GM20000 (cell line): ENCODE data around the gene SLC26A8.

Source experiments
- DNase-seq: peaks from one replicate; pipeline ENCODE4 v3.0.0; 2012; ENCODE audit warnings: low spot score
- TF ChIP-seq, protein P1 (sequence below): IDR thresholded peaks from 2 replicates; pipeline ENCODE4 v1.5.1; 2012; ENCODE audit warnings: mild to moderate bottlenecking, control low read depth; ENCODE audit errors: extremely low read depth, missing control alignments

The SLC26A8 gene

GRCh38 chr6:36063318-36064060 lies 39.0 kb upstream of the SLC26A8 start:
- DNase-seq, result no peak
- TF ChIP-seq, protein P1, sequence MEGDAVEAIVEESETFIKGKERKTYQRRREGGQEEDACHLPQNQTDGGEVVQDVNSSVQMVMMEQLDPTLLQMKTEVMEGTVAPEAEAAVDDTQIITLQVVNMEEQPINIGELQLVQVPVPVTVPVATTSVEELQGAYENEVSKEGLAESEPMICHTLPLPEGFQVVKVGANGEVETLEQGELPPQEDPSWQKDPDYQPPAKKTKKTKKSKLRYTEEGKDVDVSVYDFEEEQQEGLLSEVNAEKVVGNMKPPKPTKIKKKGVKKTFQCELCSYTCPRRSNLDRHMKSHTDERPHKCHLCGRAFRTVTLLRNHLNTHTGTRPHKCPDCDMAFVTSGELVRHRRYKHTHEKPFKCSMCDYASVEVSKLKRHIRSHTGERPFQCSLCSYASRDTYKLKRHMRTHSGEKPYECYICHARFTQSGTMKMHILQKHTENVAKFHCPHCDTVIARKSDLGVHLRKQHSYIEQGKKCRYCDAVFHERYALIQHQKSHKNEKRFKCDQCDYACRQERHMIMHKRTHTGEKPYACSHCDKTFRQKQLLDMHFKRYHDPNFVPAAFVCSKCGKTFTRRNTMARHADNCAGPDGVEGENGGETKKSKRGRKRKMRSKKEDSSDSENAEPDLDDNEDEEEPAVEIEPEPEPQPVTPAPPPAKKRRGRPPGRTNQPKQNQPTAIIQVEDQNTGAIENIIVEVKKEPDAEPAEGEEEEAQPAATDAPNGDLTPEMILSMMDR, result no peak

GRCh38 chr6:36062247-36062646 lies 37.8 kb upstream of the SLC26A8 start:
- TF ChIP-seq, protein P1, result no peak
- DNase-seq, result no peak

DNA sequence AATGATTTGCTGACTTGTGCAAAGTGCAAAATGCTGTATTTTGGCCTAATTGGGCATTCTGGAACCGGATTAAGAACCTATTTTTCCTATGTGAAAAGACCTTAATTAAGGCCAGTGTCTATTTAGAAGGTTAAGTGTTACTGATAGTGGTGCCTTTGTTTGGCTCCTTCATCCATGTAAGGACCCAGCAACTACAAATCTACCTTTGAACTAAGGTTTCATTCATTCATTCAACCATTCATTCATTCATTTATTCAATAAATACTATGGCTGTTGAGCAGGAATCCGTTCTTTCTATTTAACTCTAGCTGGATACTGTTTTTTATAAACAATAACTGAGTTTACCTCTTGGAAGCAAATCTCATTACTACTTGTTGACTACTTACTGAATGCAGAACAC lies 36.8 kb upstream of the SLC26A8 start:
- DNase-seq, result no peak
- TF ChIP-seq, protein P1, result no peak

DNA sequence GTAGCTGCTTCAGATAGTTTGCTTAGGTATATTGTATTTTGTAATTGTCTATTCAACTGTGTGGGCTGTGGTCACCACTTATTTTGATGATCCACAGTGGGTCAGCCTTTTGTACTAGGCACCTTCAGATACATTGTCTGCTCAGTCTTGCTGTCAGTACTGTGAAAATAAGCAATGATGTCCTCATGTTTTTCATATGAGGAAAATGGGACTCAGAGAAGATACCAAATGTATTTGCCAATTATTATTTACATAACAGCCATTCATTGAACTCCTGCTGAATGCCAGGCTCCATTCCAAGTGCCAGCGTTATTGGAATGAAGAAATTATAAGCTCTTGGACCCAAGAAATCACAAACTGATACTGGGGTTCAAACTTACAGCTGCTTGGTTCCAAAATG lies 31.7 kb upstream of the SLC26A8 start:
- TF ChIP-seq, protein P1, result no peak
- no peak for DNase-seq

- TF ChIP-seq, protein P1, result no peak
- no peak for DNase-seq
Measured at GRCh38 chr6:36054956-36055355, 30.5 kb upstream of the SLC26A8 start.

- TF ChIP-seq, protein P1, result no peak
- DNase-seq, result no peak
Measured at GRCh38 chr6:36054415-36054814, 30.0 kb upstream of the SLC26A8 start.

DNA sequence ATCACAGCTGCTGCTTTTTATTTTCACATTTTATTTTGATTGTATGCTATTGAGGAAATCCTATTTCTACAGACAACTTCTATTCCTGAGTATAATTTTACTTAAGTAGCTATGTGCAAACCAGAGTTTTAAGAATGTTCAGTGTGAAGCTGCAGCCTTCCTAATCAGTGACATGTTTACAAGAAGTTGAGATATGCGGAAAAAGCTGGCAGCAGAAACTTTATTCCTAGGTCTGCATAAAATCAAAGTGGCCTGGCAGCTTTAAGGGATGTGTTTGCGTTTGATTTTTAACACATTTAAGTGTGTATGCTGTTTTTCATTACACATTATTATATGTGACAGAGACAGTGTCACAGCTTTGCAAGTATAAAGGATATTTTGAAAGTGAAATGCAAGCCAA lies 29.4 kb upstream of the SLC26A8 start:
- DNase-seq, result no peak
- TF ChIP-seq, protein P1, result no peak
